GM12878 (cell line): ENCODE measurements around the gene SYTL2.

Experiments
- EED ChIP-seq: sonication (generic); IDR thresholded peaks from 2 replicates; pipeline ENCODE4 v1.6.1; 2016; ENCODE audit warnings: antibody characterized with exemption, low read depth
- HCFC1 ChIP-seq: fragments of 150-350 bp; IDR thresholded peaks from 2 replicates; pipeline ENCODE4 v1.6.1; 2014; ENCODE audit warnings: low read length
- MYC ChIP-seq: IDR thresholded peaks from 2 replicates; pipeline ENCODE4 v1.6.1; 2011; ENCODE audit warnings: mild to moderate bottlenecking, low read length, moderate library complexity, inconsistent platforms; ENCODE audit not compliant: insufficient read depth, insufficient replicate concordance, insufficient read length, severe bottlenecking
- POLR2A ChIP-seq: IDR thresholded peaks from 2 replicates; pipeline ENCODE4 v1.6.1; 2011; ENCODE audit warnings: low read depth, mild to moderate bottlenecking, low read length
- ZBED1 ChIP-seq: IDR thresholded peaks from 2 replicates; pipeline ENCODE4 v1.6.1; 2016; ENCODE audit warnings: borderline replicate concordance
- TF ChIP-seq, protein P1 (sequence below): IDR thresholded peaks from 2 replicates; pipeline ENCODE4 v1.6.1; 2012; ENCODE audit warnings: low read depth, low read length, improper control_type of control experiment

DNA sequence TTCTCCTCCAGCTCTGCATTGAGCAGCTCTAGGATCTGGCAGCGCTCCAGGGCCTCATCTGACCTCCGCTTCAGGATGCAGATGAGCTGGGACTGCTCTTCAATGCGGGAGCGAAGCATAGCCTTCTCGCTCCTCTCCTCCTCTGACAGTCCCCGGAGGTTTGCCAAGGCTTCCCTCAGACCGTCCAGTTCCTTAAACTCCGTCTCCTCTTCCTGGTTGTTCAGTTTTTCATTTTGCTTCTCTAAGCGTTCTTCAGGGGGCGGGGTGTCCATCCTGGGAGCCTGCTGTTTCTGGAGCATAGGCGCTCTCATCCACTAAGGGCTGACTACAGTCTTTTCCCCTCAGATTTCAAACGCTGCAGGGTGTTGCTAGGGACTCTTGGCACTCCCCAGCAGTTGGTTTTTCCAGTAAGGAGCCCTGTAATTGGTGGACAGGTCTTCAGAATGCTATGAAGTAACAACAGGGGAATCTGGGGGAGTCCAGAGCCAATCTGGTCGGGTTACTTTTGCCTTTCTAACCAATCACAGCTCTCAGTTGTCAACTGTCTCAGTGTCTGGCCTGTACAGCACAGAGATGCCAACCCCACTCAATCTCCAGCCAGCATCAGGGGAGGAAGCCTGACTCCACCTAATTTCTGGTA lies 125.0 kb downstream of the SYTL2 start, which contains the start of gene CCDC89:
- TF ChIP-seq MYC: no peak
- no peak for TF ChIP-seq HCFC1
- TF ChIP-seq, protein P1, sequence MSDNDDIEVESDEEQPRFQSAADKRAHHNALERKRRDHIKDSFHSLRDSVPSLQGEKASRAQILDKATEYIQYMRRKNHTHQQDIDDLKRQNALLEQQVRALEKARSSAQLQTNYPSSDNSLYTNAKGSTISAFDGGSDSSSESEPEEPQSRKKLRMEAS: no peak
- no peak for TF ChIP-seq ZBED1
- TF ChIP-seq POLR2A: no peak
- no peak for TF ChIP-seq EED
